GM19455 (cell line): ENCODE data around the gene DAAM2.

ENCODE experiments used
- ATAC-seq: cut with Tn5 transposase; IDR thresholded peaks from one replicate; pipeline ENCODE4 v1.9.1; 2021; ENCODE audit not compliant: unreplicated experiment

DAAM2 gene

DNA sequence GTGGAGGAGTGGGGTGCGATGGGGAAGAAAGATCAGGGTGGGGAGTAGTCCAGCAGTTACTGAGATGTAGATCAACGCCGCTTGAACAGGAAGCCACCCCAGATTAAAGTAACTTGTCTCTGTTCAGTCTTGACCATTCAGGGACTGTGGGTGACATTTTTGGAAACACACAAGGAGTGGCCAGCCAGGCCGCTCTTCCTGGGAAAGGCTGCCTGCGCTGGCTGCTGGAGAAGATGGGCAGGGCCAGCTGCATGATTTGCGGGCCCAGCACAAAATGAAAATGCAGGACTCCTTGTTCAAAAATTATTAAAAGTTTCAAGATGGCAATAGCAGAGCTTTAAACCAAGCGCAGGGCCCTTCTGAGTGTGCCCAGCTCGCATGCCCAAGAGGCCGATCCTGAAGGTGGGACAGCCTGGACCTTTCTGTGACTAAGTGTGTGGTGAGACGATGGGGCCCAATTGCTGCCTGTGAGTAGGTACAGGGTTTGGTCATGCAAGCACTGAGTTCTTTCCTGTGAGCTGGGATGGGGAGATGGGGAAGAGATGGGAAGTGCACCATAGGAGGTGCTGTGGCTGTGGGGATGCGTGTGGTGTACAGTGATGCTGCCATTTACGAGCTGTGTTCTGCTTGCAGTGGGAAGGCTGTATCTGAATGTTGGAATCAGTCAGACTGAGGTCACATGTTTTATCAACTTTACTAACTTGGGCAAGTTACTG, 51.3 kb downstream of the DAAM2 start:
- no peak for ATAC-seq

DNA sequence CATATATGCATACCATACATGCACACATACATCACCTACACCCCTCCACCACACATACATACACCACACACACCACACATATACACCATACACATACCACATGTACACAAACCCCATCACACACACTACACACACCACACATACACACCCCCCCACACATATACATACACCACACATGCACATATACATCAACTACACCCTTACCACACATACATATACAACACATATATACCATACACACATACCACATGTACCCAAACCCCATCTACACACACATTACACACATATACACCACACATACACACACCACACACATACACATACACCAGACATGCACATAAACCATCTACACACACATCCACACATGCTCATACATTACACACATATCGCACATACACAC, 52.7 kb downstream of the DAAM2 start:
- ATAC-seq: no peak

- no peak for ATAC-seq
Measured at GRCh38 chr6:39847221-39847620, 55.0 kb downstream of the DAAM2 start.

DNA sequence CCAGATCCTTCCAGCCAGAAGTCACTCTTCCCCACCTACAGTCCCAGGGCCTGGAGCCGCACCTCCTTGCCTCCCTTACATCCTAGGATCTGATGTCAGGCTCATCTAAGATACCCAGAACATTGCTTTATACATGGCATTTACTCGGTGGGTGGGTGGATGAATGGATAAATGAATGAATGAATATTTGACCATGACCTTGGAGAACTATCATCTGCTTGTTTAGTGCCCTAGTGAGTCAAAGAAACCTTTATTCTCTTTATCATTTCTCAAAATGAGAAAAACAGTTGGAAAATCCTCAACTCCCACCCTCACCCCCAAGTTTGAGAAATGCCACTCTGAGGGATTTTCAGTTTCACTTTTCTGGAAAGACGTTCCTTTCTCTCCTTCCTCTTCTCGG, 56.0 kb downstream of the DAAM2 start:
- no peak for ATAC-seq

GRCh38 chr6:39849228-39849627, 57.1 kb downstream of the DAAM2 start:
- ATAC-seq: no peak

DNA sequence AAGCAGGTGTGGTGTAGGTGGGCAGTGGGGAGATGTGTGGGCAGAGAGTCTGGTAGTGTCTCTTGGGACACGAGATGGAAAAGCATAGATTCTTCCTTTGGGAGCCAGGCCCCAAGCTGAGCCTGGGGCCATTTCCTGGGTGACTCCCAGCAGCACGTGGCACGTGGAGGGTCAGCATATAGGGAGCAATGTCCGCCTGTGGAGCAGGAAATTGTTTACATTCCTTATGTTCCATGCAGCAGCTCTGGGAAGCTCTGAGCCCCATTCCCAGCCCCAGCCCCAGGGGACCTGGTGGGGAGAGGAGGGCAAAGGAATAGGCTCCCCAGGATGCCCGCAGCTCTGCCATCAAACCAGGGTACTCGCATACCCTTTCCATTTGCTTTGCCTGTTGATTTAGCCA, 57.6 kb downstream of the DAAM2 start:
- ATAC-seq: no peak

- ATAC-seq: no peak
Measured at GRCh38 chr6:39850736-39851297, 58.6 kb downstream of the DAAM2 start.

- ATAC-seq: no peak
Measured at GRCh38 chr6:39851331-39851730, 59.2 kb downstream of the DAAM2 start.

DNA sequence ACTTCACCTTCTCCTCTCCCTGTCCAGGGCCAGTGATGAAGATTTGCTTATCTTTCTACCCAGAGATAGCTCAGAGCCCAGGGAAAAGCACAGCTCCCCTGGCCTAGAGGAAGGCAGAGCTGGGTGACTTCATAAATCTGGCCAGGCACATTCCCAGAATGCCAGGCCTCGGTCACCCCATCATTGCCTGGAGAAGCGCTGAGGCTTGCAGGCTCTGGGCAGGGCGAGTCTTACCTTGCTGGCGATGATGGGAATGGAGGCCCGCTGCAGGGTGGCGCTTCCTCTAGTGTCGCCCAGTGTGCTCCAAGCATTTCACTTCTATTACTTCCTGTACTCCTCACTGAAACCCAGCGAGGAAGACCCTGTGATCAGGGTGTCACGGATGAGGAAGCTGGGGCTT, 60.1 kb downstream of the DAAM2 start:
- ATAC-seq: no peak

DNA sequence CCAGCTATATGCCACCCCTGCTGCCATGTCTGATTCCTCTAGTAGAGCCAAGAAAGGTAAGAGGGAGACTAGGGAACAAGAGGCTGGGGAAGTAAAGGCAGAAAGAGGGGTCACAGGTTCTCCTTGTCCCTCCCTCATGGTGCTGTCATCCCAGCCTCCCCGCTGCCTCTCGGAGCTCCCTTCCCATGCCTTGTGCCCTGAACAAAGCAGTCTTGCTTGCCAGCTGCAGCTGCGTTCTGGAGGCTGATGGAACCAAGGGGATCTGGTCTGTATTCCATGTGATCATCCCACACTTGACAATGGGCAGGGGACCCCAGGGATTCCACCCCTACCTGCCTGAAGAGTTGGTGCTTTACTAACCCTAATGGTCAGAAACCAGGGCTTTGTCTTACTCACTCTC, 61.4 kb downstream of the DAAM2 start:
- ATAC-seq: no peak

GRCh38 chr6:39855356-39855995, 63.3 kb downstream of the DAAM2 start:
- ATAC-seq: no peak

GRCh38 chr6:39859025-39859424, 66.8 kb downstream of the DAAM2 start:
- no peak for ATAC-seq

DNA sequence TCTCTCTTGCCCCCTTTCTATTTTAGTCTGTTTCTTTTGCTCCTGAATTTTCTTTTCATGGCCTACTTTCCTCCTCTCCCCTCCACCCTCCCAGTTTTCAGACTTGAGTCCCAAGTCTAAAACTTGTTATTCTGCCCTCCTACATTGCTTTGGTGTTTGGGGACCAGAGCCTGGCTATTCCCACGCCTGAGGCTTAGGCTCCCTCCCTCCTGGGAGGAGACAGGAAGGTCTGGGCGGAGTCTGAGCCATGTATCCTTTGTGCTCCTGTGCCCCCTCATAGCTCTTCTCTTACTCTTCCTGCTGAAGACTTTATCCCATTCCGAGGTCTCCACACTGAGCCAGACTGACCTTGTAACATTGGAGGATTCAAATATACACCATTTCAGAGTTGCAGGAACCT, 69.5 kb downstream of the DAAM2 start:
- ATAC-seq: no peak

GRCh38 chr6:39865011-39865888, 73.1 kb downstream of the DAAM2 start:
- ATAC-seq: no peak

DNA sequence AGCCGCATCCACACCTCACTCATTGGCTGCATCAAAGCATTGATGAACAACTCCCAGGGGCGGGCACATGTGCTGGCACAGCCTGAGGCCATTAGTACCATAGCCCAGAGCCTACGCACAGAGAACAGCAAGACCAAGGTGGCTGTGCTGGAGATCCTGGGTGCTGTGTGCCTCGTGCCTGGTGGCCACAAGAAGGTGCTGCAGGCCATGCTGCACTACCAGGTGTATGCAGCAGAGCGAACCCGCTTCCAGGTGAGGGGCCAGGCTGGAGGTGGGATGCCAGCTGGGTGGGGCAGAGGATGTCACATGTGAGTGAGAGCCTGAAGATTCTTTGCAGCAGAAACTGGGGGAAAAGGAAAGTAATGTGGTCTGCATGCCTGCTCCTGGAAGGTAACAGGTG, 75.4 kb downstream of the DAAM2 start:
- ATAC-seq: no peak

DNA sequence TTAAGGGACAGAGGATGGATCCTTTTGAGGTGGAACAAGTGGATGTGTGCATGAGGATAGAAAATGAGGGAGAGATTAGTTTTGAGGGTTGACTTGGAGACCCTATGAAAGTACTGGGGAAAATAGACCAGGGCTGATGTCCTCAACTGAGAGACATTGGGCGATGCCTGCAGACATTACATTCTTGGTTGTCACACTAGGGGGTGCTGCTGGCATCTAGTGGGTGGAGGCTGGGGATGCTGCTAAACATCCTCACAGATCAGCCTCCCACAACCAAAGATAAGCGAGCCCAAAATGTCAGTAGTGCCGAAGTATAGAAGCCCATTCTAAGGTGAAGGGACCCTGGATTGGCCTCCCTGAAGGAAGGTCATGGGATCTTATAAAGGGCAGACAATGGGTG, 78.8 kb downstream of the DAAM2 start:
- no peak for ATAC-seq

DNA sequence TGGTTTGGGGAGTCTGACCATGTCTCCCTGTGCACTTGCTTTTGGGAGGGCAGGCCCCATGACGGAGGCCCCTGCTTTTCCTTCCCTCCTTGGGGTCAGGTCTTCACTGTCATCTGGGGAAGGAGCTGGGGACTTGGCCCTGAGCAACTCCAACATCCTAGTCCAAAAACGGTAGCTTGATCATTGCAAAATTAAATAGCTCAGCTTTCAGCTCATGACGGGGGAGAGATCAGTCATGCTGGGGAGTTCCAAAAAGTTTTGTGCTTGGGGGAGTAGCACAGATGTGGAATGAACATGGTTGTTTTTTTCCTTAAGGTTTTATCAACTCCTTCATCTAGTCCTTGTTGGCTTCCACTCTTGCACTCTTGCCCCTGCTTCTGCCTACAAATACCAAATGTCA, 81.3 kb downstream of the DAAM2 start:
- no peak for ATAC-seq

- ATAC-seq: no peak
Measured at GRCh38 chr6:39876111-39876510, 83.9 kb downstream of the DAAM2 start.

- no peak for ATAC-seq
Measured at GRCh38 chr6:39876826-39877225, 84.7 kb downstream of the DAAM2 start.

DNA sequence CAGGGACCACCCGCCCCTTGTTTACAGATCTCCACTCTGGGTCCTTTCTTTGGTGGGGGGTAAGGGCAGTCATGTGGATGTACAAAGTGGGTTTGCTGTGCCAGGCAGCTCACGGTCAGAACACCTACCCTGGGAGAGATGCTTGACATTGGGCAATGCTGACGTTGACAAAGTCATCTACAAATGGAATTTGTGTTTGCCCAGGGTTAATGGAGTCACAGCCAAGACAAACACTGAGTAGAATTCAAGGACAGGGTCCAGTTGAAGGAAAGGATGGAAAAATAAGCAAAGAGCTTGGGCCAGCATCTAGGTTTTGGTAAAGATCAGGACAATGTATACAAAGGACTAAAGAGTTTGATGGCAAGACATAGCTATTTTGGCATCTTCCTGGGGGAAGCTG, 87.4 kb downstream of the DAAM2 start:
- no peak for ATAC-seq

DNA sequence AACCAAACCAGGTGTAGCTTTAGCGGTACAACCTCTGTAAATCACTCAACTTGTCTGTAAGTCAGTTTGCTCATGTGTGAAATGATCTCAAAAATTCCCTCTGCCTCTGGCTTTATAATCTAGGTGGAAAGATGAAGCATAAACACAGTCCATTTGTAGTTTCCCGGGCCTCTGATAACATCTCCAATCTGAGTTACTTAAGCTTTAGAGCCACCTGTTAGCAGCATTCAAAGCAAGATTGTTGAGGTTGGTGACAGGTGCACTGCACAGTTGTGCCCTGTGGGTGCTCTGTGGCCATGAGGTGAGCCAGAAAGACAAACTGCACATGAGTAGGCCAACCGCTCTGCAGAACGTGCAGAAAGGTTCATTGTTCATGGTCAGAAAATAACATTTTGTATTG, 88.4 kb downstream of the DAAM2 start:
- ATAC-seq: no peak
